DMS79 treated with DMSO at 0.1 percent for 48 hours (cell line): ENCODE results near the gene PEF1.

Experiments
- DNase-seq: peaks from one replicate; lab custom pipeline; 2025; lab: John Stamatoyannopoulos, UW

Gene PEF1

DNA sequence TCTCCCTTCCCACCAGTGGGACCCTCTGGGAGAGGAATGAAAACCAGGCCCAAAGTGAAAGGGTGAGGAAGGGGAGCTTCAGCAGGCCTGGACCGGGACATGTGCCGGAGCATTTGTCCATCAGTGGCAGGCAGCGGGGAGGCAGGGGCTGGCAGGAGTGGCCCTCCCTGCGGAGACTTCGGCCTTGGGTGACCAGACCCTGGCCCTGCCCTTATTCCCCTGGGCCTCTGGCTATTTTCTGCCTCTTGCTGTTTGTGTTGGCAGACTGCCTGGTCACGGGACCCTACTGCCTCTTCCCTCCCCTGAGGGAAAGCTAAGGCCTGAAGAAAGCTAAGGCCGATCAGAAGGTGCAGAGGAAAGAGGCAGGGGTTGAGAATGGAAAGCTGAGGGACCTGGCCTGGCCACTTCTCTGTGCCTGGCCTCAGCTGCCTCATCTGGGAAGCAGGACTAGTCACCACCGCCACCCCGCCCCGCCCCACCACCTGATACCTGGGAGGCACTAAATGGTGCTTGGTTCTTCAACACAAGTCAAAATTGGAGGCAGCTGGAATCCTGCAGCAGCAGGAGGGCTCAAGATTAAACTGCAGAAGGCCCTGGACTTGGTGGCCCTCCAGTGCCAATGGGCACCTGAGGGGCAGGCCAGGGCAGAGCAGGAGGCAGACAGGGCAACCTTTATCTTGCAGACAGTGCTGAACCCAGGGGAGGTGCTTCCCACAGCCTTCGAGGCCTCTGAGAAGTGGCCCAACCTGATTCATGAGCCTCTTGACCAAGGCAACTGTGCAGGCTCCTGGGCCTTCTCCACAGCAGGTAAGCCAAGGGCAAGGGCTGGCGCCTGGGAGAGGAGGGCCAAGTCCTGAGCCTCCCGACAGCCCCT, 60.4 kb downstream of the PEF1 start:
- no peak for DNase-seq

DNA sequence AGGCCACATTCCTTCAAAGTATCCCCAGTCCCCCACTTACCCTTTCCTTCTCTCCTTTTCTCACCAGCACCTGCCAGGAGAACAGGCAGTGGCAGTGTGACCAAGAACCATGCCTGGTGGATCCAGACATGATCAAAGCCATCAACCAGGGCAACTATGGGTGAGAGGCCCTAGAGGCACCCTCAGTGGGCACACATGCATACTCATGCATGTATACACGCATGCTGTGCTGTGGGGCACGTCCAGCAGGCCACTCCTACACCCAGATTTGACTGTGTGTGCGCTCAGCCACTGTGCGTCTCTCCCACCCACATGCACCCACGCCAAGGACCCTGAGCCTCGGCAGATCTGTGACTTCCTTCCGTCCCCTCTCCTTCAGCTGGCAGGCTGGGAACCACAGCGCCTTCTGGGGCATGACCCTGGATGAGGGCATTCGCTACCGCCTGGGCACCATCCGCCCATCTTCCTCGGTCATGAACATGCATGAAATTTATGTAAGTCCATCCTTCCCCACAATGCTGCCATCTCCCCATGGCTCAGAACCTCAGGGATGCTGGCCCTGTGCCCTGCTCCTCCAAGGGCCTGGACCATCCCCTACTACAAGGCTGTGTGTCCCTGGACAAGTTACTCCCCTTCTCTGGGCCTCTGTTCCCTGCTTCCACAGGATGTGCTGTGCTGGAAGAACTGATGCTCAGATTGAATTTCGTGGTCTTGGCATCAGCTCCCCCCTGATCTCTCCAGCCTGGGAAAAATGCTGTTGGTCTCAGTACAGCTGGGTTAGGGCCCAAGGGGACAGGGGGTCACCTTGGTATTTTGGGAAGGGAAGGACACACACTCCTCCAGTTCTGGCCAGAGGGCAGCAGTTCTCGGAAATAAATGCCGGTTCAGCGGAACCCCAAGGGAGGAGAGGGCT, 61.3 kb downstream of the PEF1 start:
- no peak for DNase-seq

DNA sequence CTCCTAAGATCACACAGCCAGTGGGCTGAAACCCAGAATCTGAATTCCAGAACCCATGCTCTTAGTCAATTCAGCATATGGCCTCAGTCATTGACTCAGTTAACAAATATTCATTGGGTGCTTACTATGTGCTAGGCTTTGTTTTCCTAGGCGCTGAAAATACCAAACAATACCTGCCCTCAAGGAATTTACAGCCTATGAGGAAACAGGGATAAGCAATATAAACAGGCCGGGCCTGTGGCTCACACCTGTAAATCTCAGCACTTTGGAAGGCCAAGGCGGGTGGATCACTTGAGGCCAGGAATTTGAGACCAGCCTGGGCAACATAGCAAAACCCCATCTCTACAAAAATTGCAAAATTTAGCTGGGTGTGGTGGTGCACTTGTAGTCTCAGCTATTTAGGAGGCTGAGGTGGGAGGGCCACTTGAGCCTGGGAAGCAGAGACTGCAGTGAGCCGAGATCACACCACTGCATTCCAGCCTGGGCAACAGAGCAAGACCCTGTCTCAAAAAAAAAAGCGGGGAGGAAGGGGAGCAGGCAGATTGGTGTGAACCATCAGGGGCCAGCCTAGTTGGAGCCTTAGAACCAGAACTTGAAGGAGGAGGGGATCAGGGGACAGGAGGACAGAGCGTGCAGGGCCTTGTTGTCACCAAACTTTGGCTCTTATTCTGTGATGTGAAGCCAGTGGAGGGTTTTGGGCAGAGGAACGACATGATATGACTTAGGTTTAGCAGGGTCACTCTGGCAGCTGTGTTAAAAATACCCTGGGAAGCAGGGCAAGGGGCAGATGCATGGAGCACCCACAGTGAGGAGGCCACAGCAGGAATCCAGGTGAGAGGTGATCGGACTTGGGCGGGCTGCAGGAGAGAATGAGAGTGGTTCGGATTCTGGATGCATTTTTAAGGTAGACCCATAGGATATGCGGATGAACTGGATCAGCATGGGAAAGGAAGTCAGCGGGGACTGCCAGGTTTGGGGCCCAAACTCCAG, 62.6 kb downstream of the PEF1 start:
- no peak for DNase-seq

DNA sequence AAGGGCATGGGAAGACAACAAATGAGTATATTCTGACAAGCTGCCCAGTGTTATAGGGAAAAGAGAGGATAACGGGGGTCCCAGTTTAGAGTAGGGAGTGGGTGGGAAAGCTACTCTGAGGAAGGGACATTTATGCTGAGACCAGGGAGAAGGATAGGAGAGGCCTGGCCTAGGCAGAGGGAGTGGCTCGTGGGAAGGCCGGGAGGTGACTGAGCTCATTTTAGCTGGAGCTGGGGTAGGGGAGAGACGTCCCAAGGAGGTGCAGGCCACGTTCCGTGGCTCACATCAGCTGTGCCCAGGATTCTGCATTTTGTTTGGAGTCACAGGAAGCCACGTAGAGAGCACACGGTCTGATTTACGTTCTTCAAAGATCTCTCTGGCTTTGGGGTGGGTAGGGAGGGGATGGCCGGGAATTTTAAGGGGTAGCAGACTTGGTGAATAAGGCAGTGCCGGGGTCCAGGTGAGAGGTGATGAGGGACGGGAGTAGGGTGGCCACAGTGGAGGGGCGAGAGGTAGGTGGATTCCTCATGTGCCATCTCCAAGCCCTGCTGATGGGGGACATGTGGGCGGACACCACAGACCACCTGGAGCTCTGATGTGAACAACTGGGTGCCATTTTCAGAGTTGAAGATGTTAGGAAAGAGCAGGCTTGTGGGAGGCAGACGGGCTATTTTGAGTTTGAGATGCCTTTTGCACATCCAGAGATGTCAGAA, 63.6 kb downstream of the PEF1 start:
- no peak for DNase-seq

DNA sequence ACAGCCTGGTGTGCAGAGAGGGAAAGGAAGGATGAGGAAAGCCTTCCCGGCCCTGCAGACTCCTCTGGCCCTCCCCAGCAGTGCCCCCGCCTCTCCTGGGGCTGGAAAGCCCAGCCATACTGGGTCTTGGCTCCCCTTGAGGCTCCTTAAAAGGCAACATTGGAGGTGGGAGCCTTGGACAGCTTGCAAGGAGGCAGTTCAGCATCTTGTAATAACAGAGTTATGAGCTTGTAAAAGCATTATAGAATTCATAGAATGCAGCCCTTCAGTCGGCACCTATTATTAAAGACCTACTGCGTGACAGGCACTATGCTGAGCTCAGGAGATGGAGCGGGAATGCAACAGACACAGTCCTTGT, 64.2 kb downstream of the PEF1 start:
- DNase-seq = no peak
